Activated T-helper 9 cell treated with anti-CD3 and anti-CD28 coated beads, Interleukin-2, amount 50 U/mL, for 16 hours (primary cell): ENCODE results near the gene SKIC2.
"Not testable (repeated sequence)": the region's sequence is repeated elsewhere in the genome, so short reads cannot be mapped to it uniquely, and the experiment has no call there.

Experiments
- DNase-seq: peaks from one replicate; pipeline ENCODE4 v3.0.0-alpha.2; 2020; ENCODE audit warnings: low read depth

The SKIC2 gene

GRCh38 chr6:31969712-31970603 lies 11.0 kb downstream of the SKIC2 start:
- DNase-seq = no peak

DNA sequence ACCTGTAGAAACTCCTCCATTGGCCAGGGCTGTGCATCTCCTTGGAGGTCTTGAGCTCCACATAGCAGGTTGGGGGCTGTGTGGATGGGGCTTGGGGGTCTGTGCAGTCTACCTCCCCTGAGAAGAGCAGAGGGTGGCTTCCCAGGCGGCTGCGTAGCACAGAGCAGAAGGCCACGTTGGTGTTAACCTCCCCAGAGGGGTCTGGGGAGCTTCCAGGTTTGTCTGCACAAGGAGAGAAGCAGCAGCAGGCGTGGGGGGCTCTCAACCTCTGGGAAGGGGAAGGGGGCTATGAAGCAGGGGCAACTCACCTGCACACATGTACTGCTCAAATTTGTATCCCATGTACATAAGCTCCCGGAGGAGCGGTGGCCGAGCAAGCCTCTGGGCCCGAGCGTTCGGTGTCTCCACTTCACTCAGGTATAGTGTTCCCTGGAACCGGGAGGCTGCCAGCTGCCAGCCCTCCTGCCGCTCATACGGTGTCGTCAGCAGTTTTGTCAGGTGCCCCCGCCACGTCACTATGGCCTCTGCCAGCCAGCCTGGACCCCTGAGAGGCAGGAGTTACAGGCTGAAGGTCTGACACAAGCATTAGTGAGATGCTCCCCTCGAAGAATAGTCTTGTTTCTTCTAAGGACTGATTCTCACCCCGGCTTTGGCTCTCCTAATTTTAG lies 11.8 kb downstream of the SKIC2 start:
- no peak for DNase-seq

DNA sequence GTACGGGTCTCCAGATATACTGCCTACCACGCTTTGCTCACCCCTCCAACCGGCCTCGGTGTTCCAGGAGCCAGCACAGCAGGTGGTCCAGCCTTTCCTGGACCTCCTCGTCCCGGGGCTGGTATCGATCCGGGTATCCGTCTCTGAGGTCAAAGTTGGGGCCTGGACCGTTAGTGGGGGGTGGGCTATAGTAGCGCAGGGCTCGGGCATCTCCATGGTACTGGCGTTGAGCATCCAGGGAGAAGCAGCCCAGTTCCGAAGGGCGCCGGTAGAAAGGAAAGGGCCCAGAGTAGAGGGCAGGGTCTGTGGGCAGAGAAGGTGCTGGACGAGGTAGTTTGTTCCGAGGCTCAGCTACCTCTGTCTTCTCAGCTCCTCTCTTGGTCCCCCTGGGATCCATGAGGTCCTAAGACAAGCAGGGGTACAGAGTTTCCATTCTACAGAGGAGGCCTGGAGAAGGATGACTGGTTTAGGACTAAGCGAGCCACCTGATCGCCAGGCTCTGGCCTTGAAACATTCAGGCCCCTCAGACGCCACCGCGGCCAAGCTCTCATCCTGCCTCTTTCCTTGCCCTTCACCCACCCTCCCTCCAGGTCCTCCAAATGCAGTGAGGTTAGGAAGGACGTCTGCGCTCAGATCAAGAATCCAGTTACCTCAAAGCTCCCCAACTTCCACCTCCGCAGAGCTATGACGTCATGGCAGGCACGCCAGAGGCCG lies 12.5 kb downstream of the SKIC2 start:
- DNase-seq = no peak

GRCh38 chr6:31971993-31972708 lies 13.2 kb downstream of the SKIC2 start, which contains the start of gene DXO:
Gene DXO (minus strand): TSS chr6:31972138. CDS start chr6:31971675, 463 bp downstream.
- peak; percentile 97 for DNase-seq

DNA sequence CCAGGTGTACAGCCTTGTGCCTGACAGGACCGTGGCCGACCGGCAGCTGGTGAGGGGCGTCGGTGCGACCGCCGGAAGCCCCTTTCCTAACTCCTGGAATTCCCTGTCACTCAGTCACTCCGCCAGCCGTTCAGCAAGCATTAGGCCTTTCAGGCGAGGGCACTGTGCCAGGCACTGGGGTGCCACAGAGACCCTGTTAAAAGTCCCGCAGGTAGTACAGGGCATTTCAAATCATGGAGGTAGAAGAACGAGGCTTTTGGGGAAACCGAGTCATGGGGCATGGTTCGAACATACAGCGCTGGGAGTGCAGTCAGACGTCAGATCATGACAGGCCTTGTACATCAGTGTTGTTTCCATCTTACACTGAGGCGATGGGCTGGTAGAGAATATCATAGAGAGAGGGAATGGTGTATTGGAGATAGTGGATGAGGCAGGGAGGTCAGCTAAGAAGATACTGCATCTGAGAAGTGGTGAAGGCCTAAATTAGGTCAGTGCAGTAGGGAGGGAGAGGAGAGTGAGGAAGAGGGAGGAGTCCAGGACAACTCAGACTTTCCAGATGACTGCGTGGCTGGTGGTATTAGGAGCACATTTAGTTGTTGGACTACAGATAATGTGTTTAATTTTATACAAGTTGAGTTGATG lies 13.9 kb downstream of the SKIC2 start:
- DNase-seq = no peak

DNA sequence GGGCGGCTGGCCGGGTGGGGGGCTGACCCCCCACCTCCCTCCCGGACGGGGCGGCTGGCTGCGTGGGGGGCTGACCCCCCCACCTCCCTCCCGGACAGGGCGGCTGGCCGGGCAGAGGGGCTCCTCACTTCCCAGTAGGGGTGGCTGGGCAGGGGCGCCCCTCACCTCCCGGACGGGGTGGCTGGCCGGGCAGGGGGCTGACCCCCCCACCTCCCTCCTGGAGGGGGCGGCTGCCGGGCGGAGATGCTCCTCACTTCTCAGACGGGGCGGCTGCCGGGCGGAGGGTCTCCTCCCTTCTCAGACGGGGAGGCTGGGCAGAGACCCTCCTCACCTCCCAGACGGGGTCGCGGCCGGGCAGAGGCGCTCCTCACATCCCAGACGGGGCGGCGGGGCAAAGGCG lies 17.1 kb downstream of the SKIC2 start:
- not testable (repeated sequence) for DNase-seq

DNA sequence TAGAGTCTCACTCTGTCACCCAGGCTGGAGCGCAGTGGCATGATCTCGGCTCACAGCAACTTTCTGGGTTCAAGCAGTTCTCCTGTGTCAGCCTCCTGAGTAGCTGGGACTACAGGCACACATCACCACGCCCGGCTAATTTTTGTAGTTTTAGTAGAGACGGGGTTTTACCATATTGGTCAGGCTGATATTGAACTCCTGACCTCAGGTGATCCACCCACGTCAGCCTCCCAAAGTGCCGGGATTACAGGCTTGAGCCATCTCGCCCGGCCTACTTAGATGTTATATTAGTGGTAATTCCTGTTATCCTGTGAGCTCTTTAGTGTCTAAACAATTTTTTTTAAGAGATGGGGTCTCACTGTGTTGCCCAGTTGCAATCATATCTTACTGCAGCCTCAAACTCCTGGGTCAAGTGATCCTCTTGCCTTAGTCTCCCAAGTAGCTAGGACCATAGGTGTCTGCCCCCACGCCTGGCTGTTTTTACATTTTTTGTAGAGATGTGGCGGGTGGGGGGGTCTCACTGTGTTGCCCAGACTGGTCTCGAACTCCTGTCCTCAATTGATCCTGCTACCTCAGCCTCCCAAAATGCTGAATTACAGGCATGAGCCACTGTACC lies 18.9 kb downstream of the SKIC2 start:
- no peak for DNase-seq

- DNase-seq = no peak
These were observed 19.9 kb downstream of the SKIC2 start for GRCh38 chr6:31978831-31979230.

DNA sequence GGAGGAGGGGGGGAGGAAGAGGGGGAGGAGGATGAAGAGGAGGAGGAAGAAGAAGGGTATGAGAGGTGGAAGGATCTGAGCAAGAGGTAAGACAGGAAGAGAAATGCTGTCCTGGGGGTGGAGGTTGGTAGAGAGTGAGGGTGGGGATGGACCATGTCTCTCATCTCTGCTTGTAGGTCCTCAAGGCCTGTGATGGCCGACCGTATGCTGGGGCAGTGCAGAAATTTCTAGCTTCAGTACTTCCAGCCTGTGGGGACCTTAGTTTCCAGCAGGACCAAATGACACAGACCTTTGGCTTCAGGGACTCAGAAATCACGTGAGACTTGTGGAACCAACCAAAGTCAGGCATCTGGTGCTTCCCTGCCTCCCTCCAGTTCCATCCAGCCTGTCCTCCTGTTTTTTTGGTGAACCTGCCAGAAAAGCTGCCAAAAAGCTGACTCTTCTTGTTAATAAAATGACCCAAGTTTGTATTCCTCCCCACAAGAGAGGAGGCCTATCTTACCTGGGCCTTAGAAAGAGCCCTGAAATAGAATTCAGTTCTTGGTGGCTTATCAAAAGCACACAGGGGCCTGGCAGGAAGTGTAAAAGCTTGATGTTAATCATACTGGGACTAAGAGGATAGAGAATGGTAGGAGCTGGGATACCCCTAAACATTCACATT lies 20.4 kb downstream of the SKIC2 start:
- no peak for DNase-seq

DNA sequence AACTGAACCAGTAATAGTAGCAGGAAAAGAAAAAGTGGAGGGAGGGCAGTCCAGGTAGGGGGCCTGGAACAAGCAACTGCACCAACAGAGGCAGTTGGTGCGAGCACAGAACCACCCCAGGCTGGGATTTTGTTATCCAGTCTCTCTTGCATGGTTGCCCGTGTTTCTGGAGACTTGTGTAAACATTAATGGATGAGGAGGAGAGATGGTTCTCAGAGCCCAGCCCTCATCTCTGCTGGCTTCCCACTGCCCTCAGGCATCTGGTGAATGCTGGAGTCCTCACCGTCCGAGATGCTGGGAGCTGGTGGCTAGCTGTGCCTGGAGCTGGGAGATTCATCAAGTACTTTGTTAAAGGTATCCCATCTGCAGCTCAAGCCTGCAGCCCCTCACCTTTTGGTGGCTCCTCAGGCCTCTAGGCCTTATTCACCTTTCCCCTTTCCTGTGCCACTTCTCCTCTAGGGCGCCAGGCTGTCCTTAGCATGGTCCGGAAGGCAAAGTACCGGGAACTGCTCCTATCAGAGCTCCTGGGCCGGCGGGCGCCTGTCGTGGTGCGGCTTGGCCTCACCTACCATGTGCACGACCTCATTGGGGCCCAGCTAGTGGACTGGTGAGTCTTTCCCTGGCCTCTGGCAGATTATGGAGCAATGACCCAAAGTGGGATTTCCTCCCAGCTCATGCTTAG lies 21.4 kb downstream of the SKIC2 start:
- DNase-seq = not testable (repeated sequence)

DNA sequence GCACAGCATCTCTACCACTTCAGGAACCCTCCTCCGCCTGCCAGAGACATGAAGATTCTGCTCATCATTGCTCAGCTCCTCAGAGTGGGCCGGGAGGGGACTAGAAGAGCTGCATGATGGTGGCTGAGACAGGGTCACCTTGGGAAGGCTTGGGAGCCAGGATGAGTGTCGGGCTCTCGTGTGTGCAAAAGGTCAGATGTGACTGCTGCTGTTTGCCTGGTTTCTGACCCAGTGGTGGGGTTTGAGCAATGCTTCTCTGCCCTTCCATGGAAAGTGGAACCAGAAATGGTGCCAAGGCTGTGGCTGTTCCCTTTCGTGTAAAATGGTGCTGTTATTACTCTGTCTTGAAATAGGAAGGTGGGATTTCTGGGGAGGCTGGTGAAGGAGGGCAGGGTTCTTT lies 22.0 kb downstream of the SKIC2 start:
- not testable (repeated sequence) for DNase-seq

- not testable (repeated sequence) for DNase-seq
These were observed 22.8 kb downstream of the SKIC2 start, which contains the start of gene C4A for GRCh38 chr6:31981744-31982143. Gene C4A (plus strand): TSS chr6:31982057. CDS start chr6:31982108, 51 bp downstream.

DNA sequence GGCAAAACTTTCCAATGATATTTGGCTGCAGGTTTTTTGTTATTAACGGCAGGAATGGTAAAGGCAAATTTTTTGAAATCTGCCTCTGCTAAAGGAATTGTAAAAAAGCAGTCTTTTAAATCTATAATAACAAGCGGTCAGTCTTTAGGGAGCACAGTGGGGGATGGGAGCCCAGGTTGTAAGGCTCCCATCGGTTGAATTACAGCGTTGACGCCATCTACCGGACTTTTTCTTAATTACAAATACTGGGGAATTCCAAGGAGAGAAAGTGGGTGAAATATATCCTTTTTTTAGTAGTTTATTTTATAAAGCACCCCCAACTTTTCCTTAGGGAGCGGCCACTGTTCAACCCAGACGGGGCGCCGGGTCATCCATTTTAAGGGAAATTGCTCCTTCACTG lies 30.4 kb downstream of the SKIC2 start:
- DNase-seq = not testable (repeated sequence)

- DNase-seq = not testable (repeated sequence)
These were observed 35.4 kb downstream of the SKIC2 start for GRCh38 chr6:31994421-31994820.

GRCh38 chr6:31996385-31996784 lies 37.4 kb downstream of the SKIC2 start:
- DNase-seq = not testable (repeated sequence)

DNA sequence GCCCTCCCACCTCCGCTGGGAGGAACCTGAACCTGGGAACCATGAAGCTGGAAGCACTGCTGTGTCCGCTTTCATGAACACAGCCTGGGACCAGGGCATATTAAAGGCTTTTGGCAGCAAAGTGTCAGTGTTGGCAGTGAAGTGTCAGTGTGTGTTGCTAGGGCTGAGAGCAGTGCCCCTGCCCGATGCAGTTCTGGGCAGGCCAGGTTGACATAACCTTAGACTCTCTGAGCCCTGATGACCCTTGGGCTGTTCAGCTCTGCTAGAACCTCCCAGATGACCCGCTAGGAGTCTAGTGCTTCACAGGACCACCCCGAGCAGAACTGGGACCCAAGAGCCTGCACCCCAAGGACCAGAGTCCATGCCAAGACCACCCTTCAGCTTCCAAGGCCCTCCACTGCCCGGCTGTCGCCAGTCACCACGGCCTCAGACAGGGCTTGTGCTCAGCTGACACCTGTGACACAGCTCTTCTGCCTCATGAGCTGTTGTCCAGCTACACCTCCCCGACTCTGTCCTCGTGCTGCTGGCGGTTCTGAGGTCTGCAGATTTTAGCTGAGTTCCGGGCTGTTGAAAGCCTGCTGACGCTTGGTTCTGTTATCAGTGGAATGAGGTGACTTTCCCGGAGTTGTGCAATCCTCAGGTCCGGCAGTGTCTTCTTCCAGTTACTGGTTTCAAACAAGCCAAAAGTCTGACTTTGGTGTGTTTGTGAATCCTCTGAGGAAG lies 43.7 kb downstream of the SKIC2 start:
- DNase-seq = not testable (repeated sequence)

DNA sequence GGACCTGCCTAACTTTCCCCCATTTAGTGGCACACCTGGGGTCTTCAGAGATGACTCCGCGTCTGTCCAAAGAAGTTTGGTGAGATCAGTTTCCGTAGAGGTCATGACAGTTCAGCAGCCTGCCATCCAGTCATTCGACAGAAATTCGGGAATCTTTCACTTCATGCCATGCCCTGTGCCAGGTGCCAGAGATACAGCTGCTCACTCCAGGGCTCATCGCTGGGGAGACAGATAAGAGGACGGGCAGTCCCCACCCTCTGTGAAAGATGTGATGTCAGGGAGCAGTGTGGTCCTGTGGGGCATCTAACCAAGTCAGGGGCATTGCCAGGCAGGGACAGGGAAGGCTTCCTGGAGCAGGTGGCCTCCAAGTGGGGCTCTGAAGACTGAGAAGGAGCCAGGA lies 44.3 kb downstream of the SKIC2 start:
- not testable (repeated sequence) for DNase-seq

DNA sequence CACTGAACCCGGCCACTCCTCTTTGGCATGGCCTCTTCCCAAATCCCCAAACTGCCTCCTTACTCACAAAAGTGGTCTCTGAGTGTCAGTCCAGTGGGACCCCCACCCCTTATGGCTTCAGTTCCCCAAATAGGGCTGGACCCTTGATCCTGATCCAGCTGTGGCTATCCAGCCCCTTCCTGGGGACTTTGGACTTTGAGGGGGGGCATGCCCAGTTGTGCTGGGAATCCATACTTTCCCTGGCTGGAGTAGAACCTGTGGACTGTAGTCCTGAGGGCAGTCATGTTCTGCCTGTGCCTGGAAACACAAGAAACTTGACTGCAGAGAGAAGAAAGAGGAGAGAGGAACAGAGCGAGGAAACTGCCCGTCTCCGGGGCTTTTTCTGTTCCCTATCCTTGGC lies 45.4 kb downstream of the SKIC2 start:
- not testable (repeated sequence) for DNase-seq
